Fibroblast of peridontal ligament (primary cell): ENCODE results near the gene HIBCH.
"Not testable (repeated sequence)": the region's sequence is repeated elsewhere in the genome, so short reads cannot be mapped to it uniquely, and the experiment has no call there.

Source experiments
- DNase-seq: peaks from one replicate; pipeline ENCODE4 v3.0.0-alpha.2; 2010; ENCODE audit errors: extremely low read depth

The HIBCH gene

DNA sequence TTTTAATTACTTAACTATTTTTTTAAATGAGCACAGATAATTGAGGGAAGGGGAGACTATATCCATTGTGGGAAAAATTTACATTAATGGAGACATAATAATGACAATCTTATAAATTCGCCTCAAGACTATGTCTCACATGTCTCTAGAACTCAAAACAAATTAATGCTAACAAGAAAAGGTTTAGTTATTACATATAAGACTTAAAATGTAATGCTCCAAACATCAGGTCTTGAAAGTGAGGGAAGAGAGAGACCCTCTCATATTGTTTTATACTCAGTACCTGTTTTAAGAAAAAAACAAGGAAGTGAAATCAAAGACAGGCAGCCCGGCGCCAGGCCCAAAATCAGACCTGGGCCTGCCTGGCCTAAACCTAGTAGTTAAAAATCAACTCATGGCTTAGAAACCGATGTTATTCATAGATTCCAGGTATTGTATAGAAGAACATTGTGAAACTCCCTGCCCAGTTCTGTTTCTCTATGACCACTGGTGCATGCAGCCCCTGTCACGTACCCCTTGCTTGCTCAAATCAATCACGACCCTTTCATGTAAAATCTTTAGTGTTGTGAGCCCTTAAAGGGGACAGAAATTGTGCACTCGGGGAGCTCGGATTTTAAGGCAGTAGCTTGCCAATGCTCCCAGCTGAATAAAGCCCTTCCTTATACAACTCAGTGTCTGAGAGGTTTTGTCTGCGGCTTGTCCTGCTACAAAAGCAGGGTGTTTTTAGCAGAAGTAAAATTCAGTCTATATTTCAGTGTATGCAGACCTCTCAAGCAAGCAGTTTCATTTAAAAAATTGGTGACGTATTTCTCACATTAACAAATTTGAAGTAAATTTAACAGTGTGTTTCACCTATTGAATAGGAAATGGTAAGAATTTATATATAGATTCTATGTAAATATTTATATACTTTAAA, 161.8 kb downstream of the HIBCH start:
- not testable (repeated sequence) for DNase-seq

DNA sequence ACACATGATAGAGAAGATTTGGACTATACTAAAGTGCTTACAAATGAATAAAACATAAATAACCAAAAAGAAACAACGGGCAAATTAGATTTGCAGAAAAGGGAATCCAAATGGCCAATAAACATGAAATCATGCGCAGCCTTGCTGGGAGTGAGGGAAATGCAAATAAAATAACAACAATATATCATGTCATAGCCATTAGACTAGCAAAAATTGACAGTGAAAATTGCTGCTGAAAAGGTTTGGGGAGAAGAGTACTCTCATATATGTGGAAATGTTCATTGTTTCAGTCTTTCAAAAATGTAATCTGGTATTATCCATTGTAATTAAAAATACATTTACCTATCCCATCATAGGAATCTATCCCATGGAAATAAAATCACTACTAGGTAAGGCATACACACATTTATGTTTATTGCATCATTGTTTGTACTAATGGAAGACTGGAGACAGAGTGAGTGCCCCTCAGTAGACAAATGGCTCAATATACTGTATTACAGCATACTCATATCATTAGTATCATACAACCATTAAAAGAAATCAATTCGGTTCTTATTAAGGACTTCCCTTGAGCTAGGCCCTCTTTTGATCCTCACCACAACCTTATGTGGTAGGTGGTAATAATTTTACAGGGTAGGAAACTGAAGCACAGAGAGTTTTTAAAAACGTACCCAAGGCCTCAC, 163.0 kb downstream of the HIBCH start:
- DNase-seq = no peak
